Panc1 (cell line): ENCODE measurements around the gene FKBP6. TPM values are rescaled to one million over a fixed set of nuclear protein-coding genes. Genes with fewer than 3 reads are reported as not detected.
A peak's percentile ranks its signal among the peaks of the same experiment; 100 is the strongest.
"Not testable (repeated sequence)": the region's sequence is repeated elsewhere in the genome, so short reads cannot be mapped to it uniquely, and the experiment has no call there.

Source experiments
- ATAC-seq: fragments of 200-7000 bp; cut with Tn5 transposase; 2 replicates; pipeline ENCODE4 v1.9.1; 2020; ENCODE audit warnings: mild to moderate bottlenecking, moderate library complexity
- Bru-seq: library from RNA; stranded (reverse); fragments of 400-500 nt; gene quantifications from one replicate; lab custom pipeline; 2021; lab: Mats Ljungman, UMichigan
- BruChase-seq, 2 experiments: library from RNA; stranded (reverse); fragments of 400-500 nt; gene quantifications; one replicate each; lab custom pipeline; 2021; lab: Mats Ljungman, UMichigan
- BruUV-seq: library from RNA; stranded (reverse); fragments of 400-500 nt; replicated peaks from 2 replicates; lab custom pipeline; 2021; lab: Mats Ljungman, UMichigan
- CTCF ChIA-PET: fragments of 300-600 bp; sonication (Branson Sonifier 250); formaldehyde crosslinking; loops from one replicate; lab custom pipeline; 2022; ENCODE audit warnings: antibody characterized with exemption; lab: Charles Lee
- POLR2A ChIA-PET: fragments of 300-600 bp; sonication (Branson Sonifier 250); formaldehyde crosslinking; loops from one replicate; lab custom pipeline; 2022; ENCODE audit warnings: antibody characterized with exemption; lab: Charles Lee
- DNase-seq: peaks from one replicate; pipeline ENCODE4 v3.0.0-alpha.2; 2010; ENCODE audit warnings: low read depth, low spot score
- H3K27ac ChIP-seq: 2 replicates; pipeline ENCODE4 v1.5.1; 2011; ENCODE audit warnings: mild to moderate bottlenecking, low read length, inconsistent platforms
- H3K27me3 ChIP-seq: fragments of 200-500 bp; sonication (Bioruptor generic); 2 replicates; pipeline ENCODE4 v1.6.0; 2014; ENCODE audit warnings: low read length, inconsistent platforms; ENCODE audit not compliant: control insufficient read depth, insufficient read depth
- H3K36me3 ChIP-seq: fragments of 200-500 bp; sonication (Bioruptor generic); 2 replicates; pipeline ENCODE4 v1.5.1; 2014; ENCODE audit warnings: inconsistent platforms, mild to moderate bottlenecking, low read length, moderate library complexity; ENCODE audit not compliant: control insufficient read depth, insufficient read depth
- H3K4me1 ChIP-seq: 2 replicates; pipeline ENCODE4 v1.5.1; 2011; ENCODE audit warnings: inconsistent platforms, mild to moderate bottlenecking, low read length, moderate library complexity; ENCODE audit not compliant: control insufficient read depth, insufficient read depth
- H3K4me3 ChIP-seq, 2 experiments: 2 replicates each; pipeline ENCODE4 v1.5.1; 2011 to 2012; ENCODE audit warnings: low read depth in 2 of 2, low read length in 2 of 2, mild to moderate bottlenecking in 2 of 2, inconsistent platforms in 1 of 2, moderate library complexity in 1 of 2
- H3K9me3 ChIP-seq: fragments of 200-500 bp; sonication (Bioruptor generic); 2 replicates; pipeline ENCODE4 v1.5.1; 2014; ENCODE audit warnings: low read depth, mild to moderate bottlenecking, inconsistent platforms, low read length, moderate library complexity; ENCODE audit not compliant: control insufficient read depth, insufficient read depth
- in situ Hi-C: cut with HindIII; loops from 2 replicates; pipeline ENCODE4 v1.10.0; 2016; ENCODE audit warnings: low sequenced_read_pairs, low pct_unique_long_range_greater_than_20kb
- intact Hi-C: fragments of 100-400 bp; cut with micrococcal nuclease; formaldehyde crosslinking; loops from one replicate; pipeline ENCODE4 v1.10.0; 2022; ENCODE audit not compliant: unreplicated experiment
- long read RNA-seq: library from polyadenylated mRNA; unstranded; transcript quantifications from one replicate; pipeline ENCODE4 v2.0.0, GENCODE V29; 2021; ENCODE audit not compliant: unreplicated experiment
- polyA plus RNA-seq: library from polyadenylated mRNA; unstranded; fragments of >200 nt; gene quantifications from one replicate; pipeline ENCODE4 v1.2.1, GENCODE V29; 2012; ENCODE audit warnings: missing spikeins; ENCODE audit not compliant: insufficient read length
- total RNA-seq: library from RNA; stranded (reverse); gene quantifications from one replicate; pipeline ENCODE4 v1.2.1, GENCODE V29; 2021; ENCODE audit not compliant: unreplicated experiment
- TF ChIP-seq, protein P1 (sequence below): fragments of 450-650 bp; IDR thresholded peaks from 2 replicates; pipeline ENCODE4 v1.5.1; 2017; ENCODE audit warnings: mild to moderate bottlenecking

FKBP6 gene, protein sequence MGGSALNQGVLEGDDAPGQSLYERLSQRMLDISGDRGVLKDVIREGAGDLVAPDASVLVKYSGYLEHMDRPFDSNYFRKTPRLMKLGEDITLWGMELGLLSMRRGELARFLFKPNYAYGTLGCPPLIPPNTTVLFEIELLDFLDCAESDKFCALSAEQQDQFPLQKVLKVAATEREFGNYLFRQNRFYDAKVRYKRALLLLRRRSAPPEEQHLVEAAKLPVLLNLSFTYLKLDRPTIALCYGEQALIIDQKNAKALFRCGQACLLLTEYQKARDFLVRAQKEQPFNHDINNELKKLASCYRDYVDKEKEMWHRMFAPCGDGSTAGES
- total RNA-seq (not detected), Bru-seq, nascent RNA (percentile 8 among the genes with signal in this experiment), BruChase-seq, experiment 1, labeled RNA remaining after a 2-hour chase (percentile 3 among the genes with signal in this experiment), BruChase-seq, experiment 2, labeled RNA remaining after a 6-hour chase (not detected)
- polyA plus RNA-seq, result 0.17 TPM
- long read RNA-seq, result 0 reads

DNA sequence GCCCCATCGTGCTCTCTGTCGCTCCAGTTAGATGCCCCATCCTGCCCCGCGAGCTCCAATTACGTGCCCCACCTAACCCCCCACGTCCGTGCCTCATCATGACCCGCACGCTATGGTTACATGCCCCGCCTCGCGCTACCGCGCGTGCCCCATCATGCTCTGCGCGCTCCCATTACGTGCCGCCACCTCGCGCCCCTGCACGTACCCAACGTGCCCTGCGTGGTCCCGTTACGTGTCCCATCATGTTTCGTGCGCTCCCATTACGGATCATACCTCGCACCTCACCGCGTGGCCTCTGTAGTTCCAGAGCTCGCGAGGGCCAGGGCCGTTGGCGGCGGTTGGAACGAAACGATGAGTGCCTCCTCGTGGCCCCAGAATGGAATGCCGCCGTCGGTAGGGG is at the start of gene FKBP6, which contains the start of gene TRIM50:
FKBP6 (plus strand) TSS at position 240 of the 400 bp plus-strand sequence. CDS start 268 bp downstream, outside the sequence.
TRIM50 (minus strand) TSS at position 161 of the 400 bp plus-strand sequence. CDS start 3,295 bp downstream, outside the sequence.
- H3K27me3 ChIP-seq, H3K27ac ChIP-seq, ATAC-seq, intact Hi-C loops, POLR2A ChIA-PET, BruUV-seq, H3K9me3 ChIP-seq, CTCF ChIA-PET, H3K36me3 ChIP-seq, in situ Hi-C loops, DNase-seq, H3K4me3 ChIP-seq, H3K4me1 ChIP-seq: not testable (repeated sequence)

DNA sequence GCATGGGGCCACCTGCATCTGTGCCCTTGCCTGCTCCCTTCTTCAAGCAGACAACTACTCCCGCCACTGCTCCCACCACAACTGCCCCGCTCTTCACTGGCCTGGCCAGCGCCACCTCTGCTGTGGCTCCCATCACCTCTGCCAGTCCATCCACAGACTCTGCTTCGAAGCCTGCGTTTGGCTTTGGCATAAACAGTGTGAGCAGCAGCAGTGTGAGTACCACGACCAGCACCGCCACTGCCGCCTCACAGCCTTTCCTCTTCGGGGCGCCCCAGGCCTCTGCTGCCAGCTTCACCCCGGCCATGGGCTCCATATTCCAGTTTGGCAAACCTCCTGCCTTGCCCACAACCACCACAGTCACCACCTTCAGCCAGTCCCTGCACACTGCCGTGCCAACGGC is 30.7 kb upstream of the FKBP6 start:
- H3K27me3 ChIP-seq, intact Hi-C loops, H3K9me3 ChIP-seq, in situ Hi-C loops, BruUV-seq, CTCF ChIA-PET, ATAC-seq, H3K27ac ChIP-seq, DNase-seq, H3K4me1 ChIP-seq, H3K36me3 ChIP-seq, H3K4me3 ChIP-seq, POLR2A ChIA-PET: not testable (repeated sequence)

DNA sequence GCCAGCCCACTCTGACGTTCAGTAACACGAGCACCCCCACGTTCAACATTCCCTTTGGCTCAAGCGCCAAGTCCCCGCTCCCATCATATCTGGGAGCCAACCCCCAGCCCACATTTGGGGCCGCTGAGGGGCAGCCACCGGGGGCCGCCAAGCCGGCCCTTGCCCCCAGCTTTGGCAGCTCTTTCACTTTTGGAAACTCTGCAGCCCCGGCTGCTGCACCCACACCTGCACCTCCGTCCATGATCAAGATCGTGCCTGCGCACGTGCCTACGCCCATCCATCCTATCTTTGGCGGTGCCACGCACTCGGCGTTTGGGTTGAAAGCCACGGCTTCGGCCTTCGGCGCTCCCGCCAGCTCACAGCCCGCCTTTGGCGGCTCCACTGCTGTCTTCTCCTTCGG is 30.3 kb upstream of the FKBP6 start:
- ATAC-seq, DNase-seq, H3K9me3 ChIP-seq, in situ Hi-C loops, H3K4me3 ChIP-seq, H3K27me3 ChIP-seq, CTCF ChIA-PET, intact Hi-C loops, POLR2A ChIA-PET, H3K36me3 ChIP-seq, H3K27ac ChIP-seq, BruUV-seq, H3K4me1 ChIP-seq: not testable (repeated sequence)

DNA sequence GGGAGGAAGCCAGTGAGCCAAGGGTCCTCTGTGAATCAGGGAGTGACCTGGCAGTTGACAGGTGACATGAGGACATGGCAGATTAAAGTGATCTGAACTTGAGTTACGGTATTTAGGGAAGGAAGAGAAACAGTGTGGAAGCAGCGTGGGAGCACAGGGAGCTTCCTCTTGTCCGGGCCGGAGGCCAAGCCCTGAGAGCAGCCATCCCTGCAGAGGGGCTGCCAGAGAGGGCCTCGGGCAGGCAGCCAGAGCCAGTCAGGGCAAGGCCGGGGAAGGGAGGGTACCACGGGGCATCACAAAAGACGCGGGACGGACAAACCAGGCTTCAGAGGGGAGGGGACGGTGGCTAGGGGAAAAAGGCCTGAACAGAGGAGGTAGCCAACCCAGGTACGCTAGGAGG is 28.1 kb upstream of the FKBP6 start:
- CTCF ChIA-PET, in situ Hi-C loops, H3K4me1 ChIP-seq, POLR2A ChIA-PET, H3K27ac ChIP-seq, DNase-seq, H3K27me3 ChIP-seq, H3K9me3 ChIP-seq, H3K4me3 ChIP-seq, H3K36me3 ChIP-seq, intact Hi-C loops, BruUV-seq, ATAC-seq: not testable (repeated sequence)

DNA sequence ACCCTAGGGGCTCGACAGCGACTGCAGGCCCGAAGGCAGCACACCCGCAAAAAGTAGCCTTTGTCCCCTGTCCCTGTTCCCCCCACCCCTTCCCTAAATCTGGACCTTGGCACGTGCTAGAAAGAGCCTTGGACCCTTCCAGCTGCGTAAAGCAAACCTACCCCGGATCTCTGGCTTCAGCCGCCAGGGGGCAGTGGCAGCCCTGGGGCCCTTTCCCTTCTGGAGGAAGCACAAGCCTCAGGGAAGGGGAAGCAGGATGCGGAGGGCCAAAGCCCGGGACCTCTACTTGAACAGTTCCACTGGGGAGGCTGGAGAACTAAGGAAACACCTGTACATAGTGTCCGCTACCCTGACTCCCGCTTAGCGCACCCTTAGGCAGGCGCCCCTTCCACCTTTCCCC is 26.9 kb upstream of the FKBP6 start:
- CTCF ChIA-PET, H3K9me3 ChIP-seq, DNase-seq, H3K27ac ChIP-seq, POLR2A ChIA-PET, BruUV-seq, H3K4me3 ChIP-seq, H3K27me3 ChIP-seq, intact Hi-C loops, in situ Hi-C loops, H3K4me1 ChIP-seq, H3K36me3 ChIP-seq: not testable (repeated sequence)
- TF ChIP-seq, protein P1, sequence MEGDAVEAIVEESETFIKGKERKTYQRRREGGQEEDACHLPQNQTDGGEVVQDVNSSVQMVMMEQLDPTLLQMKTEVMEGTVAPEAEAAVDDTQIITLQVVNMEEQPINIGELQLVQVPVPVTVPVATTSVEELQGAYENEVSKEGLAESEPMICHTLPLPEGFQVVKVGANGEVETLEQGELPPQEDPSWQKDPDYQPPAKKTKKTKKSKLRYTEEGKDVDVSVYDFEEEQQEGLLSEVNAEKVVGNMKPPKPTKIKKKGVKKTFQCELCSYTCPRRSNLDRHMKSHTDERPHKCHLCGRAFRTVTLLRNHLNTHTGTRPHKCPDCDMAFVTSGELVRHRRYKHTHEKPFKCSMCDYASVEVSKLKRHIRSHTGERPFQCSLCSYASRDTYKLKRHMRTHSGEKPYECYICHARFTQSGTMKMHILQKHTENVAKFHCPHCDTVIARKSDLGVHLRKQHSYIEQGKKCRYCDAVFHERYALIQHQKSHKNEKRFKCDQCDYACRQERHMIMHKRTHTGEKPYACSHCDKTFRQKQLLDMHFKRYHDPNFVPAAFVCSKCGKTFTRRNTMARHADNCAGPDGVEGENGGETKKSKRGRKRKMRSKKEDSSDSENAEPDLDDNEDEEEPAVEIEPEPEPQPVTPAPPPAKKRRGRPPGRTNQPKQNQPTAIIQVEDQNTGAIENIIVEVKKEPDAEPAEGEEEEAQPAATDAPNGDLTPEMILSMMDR, result peak; percentile 68; the same call in 1 of the 2 replicates
- peak; percentile 82 for ATAC-seq

DNA sequence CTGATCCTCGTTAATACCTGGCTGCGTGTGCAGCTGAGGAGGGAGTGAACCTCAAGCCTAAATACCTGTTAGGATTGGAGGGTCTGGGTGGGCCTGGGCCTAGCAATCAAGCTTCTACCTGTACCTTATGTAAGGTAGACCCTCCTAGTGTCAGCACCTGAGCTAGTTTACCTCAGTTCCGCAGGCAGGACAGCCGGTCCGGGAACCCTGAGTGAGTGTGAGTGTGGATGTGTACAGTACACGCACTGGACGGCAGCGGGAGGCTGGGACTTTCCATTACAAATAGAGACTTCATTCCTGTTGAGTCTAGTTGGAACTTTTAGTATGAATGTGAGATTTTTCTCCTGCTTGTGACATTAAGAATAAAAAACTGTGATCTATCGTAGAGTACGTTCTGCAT is 25.1 kb upstream of the FKBP6 start:
- intact Hi-C loops, H3K36me3 ChIP-seq, ATAC-seq, in situ Hi-C loops, POLR2A ChIA-PET, DNase-seq, H3K4me3 ChIP-seq, CTCF ChIA-PET, H3K27me3 ChIP-seq, H3K9me3 ChIP-seq, BruUV-seq, H3K27ac ChIP-seq, H3K4me1 ChIP-seq: not testable (repeated sequence)
